Type B pancreatic cell (in vitro differentiated cells): Measurements from ENCODE around the gene PCDHGA5. TPM values are rescaled to one million over a fixed set of nuclear protein-coding genes. Genes with fewer than 3 reads are reported as not detected.
"Not testable (repeated sequence)": the region's sequence is repeated elsewhere in the genome, so short reads cannot be mapped to it uniquely, and the experiment has no call there.

ENCODE experiments used
- DNase-seq: peaks from one replicate; pipeline ENCODE4 v3.0.0; 2021; ENCODE audit warnings: mixed read lengths; ENCODE audit not compliant: unreplicated experiment; ENCODE audit errors: extremely low spot score
- H3K27ac Mint-ChIP-seq: 2 replicates; pipeline ENCODE4 v1.8.0; 2021; ENCODE audit warnings: mild to moderate bottlenecking, mixed read lengths
- H3K27me3 Mint-ChIP-seq: 2 replicates; pipeline ENCODE4 v1.8.0; 2021; ENCODE audit warnings: mixed read lengths
- H3K36me3 Mint-ChIP-seq: 2 replicates; pipeline ENCODE4 v1.8.0; 2021; ENCODE audit warnings: mixed read lengths
- H3K4me1 Mint-ChIP-seq: one replicate; pipeline ENCODE4 v1.8.0; 2021; ENCODE audit warnings: mixed read lengths; ENCODE audit not compliant: unreplicated experiment
- H3K4me3 Mint-ChIP-seq: 2 replicates; pipeline ENCODE4 v1.8.0; 2021; ENCODE audit warnings: mild to moderate bottlenecking, mixed read lengths
- H3K9me3 Mint-ChIP-seq: 2 replicates; pipeline ENCODE4 v1.8.0; 2021; ENCODE audit warnings: mixed read lengths
- total RNA-seq: library from RNA; stranded (reverse); gene quantifications from 2 replicates; pipeline ENCODE4 v1.2.1, GENCODE V29; 2021; ENCODE audit warnings: low replicate concordance
- TF ChIP-seq, protein P1 (sequence below): fragments of 200-600 bp; sonication (generic); conservative IDR thresholded peaks from 2 replicates; pipeline ENCODE4 v1.5.0; 2021; ENCODE audit warnings: antibody characterized with exemption, mild to moderate bottlenecking

PCDHGA5 gene
- total RNA-seq, 1 donor from 2014 or later: 0.39 TPM

DNA sequence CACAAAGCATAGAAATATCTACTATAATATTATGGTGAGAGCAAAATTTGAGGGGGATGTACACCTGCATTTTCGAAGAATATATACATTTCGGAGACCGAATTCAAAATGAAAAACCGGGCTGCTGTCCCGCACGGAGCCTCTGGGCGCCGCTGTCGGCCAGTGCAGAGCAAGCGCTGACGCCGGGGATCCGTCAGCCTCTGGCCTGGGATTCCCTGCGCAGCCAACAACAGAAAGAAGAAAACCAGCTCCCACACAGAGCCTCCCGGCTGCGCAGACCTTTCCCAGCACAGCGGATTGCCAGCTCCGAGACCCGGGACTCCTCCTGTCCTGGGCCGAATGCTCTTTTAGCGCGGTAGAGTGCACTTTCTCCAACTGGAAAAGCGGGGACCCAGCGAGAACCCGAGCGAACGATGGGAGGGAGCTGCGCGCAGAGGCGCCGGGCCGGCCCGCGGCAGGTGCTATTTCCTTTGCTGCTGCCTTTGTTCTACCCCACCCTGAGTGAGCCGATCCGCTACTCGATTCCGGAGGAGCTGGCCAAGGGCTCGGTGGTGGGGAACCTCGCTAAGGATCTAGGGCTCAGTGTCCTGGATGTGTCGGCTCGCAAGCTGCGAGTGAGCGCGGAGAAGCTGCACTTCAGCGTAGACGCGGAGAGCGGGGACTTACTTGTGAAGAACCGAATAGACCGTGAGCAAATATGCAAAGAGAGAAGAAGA is 44.0 kb downstream of the PCDHGA5 start, which contains the start of gene PCDHGB6:
Gene PCDHGB6 (plus strand): TSS at position 232 of the 716 bp plus-strand sequence. CDS start 182 bp downstream, at position 414.
- Mint-ChIP-seq H3K4me1 (peaks cover 11% of the 10 kb centered on the region), H3K9me3 (peaks cover 14% of the 10 kb centered on the region), H3K27ac (peak within 1 kb of the TSS; percentile 52), H3K4me3 (peak within 1 kb of the TSS; percentile 97), H3K36me3 (peaks cover 36% of the 10 kb centered on the region)
- DNase-seq: peak; percentile 88
- TF ChIP-seq, protein P1, sequence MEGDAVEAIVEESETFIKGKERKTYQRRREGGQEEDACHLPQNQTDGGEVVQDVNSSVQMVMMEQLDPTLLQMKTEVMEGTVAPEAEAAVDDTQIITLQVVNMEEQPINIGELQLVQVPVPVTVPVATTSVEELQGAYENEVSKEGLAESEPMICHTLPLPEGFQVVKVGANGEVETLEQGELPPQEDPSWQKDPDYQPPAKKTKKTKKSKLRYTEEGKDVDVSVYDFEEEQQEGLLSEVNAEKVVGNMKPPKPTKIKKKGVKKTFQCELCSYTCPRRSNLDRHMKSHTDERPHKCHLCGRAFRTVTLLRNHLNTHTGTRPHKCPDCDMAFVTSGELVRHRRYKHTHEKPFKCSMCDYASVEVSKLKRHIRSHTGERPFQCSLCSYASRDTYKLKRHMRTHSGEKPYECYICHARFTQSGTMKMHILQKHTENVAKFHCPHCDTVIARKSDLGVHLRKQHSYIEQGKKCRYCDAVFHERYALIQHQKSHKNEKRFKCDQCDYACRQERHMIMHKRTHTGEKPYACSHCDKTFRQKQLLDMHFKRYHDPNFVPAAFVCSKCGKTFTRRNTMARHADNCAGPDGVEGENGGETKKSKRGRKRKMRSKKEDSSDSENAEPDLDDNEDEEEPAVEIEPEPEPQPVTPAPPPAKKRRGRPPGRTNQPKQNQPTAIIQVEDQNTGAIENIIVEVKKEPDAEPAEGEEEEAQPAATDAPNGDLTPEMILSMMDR: peak; percentile 91
- not testable (repeated sequence) for H3K27me3 Mint-ChIP-seq

DNA sequence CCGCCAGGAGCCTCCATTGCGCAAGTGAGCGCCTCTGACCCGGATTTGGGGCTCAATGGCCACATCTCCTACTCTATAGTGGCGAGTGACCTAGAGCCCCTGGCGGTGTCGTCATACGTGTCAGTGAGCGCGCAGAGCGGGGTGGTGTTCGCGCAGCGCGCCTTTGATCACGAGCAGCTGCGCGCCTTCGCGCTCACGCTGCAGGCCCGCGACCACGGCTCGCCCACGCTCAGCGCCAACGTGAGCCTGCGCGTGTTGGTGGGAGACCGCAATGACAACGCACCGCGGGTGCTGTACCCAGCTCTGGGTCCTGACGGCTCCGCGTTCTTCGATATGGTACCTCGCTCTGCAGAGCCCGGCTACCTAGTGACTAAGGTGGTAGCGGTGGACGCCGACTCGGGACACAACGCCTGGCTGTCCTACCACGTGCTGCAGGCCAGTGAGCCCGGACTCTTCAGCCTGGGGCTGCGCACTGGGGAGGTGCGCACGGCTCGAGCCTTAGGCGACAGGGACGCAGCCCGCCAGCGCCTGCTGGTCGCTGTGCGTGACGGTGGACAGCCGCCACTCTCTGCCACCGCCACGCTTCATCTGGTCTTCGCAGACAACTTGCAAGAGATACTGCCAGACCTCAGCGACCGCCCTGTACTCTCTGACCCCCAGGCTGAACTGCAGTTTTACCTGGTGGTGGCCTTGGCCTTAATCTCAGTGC is 45.8 kb downstream of the PCDHGA5 start:
- H3K36me3 Mint-ChIP-seq: peaks cover 50% of the 10 kb centered on the region

GRCh38 chr5:141411575-141411974 is 47.6 kb downstream of the PCDHGA5 start:
- no peak for DNase-seq
- H3K27ac Mint-ChIP-seq: no peak overlapping the region
- peaks cover 24% of the 10 kb centered on the region for H3K9me3 Mint-ChIP-seq

More for the DNA sequence above, 45.8 kb downstream of the PCDHGA5 start:
- DNase-seq: peak; percentile 62
- Mint-ChIP-seq H3K4me3 (peak overlapping the region; percentile 97), H3K4me1 (peaks cover 15% of the 10 kb centered on the region), H3K9me3 (peaks cover 24% of the 10 kb centered on the region), H3K27me3 (peaks cover 2% of the 10 kb centered on the region), H3K27ac (no peak overlapping the region)
- TF ChIP-seq, protein P1: no peak

DNA sequence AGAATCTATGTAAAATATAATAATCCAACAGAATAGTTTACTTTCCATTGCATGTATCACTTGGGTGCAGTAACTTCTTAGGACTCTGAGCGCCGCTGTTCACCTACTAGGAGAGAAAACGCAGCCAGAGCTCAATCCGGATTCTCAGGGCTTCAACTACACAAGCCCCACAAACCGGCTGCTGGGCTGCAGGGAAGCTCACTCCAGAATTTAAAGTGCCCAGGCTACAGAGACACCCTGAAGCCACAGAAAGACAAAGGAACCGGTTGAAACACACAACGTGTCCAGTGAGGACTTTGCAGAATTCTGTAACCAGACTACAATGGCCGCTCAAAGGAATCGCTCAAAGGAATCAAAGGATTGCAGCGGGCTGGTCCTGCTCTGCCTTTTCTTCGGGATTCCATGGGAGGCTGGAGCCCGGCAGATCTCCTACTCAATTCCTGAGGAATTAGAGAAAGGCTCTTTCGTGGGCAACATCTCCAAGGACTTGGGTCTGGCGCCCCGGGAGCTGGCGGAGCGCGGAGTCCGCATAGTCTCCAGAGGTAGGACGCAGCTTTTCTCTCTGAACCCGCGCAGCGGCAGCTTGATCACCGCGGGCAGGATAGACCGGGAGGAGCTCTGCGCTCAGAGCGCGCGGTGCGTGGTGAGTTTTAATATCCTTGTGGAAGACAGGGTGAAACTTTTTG is 49.0 kb downstream of the PCDHGA5 start, which contains the start of gene PCDHGA10:
Gene PCDHGA10 (plus strand): TSS at position 134 of the 686 bp plus-strand sequence. CDS start 189 bp downstream, at position 323.
- DNase-seq: peak; percentile 67
- Mint-ChIP-seq H3K9me3 (peaks cover 27% of the 10 kb centered on the region), H3K27ac (peak within 1 kb of the TSS; percentile 90), H3K27me3 (peaks cover 4% of the 10 kb centered on the region), H3K4me3 (peak within 1 kb of the TSS; percentile 95), H3K4me1 (peaks cover 15% of the 10 kb centered on the region), H3K36me3 (peaks cover 61% of the 10 kb centered on the region)
- TF ChIP-seq, protein P1: peak; percentile 79

More at GRCh38 chr5:141411575-141411974, 47.6 kb downstream of the PCDHGA5 start:
- H3K36me3 Mint-ChIP-seq: peaks cover 58% of the 10 kb centered on the region
- peaks cover 15% of the 10 kb centered on the region for H3K4me1 Mint-ChIP-seq
- TF ChIP-seq, protein P1: no peak
- peak overlapping the region; percentile 77 for H3K4me3 Mint-ChIP-seq
- peaks cover 2% of the 10 kb centered on the region for H3K27me3 Mint-ChIP-seq

DNA sequence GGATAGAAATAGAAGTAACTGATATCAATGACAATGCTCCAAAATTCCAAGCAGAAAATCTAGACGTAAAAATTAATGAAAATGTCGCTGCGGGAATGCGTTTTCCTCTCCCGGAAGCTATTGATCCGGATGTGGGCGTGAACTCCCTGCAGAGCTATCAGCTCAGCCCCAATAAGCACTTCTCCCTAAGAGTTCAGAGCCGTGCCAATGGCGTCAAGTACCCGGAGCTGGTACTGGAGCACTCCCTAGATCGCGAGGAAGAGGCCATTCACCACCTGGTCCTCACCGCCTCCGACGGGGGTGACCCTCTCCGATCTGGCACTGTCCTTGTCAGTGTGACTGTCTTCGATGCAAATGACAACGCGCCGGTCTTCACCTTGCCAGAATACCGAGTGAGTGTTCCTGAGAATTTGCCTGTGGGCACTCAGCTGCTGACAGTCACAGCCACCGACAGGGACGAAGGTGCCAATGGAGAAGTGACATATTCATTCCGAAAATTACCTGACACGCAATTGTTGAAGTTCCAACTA is 49.6 kb downstream of the PCDHGA5 start:
- Mint-ChIP-seq H3K9me3 (peaks cover 28% of the 10 kb centered on the region), H3K4me3 (peak overlapping the region; percentile 95), H3K4me1 (peaks cover 12% of the 10 kb centered on the region), H3K36me3 (peaks cover 63% of the 10 kb centered on the region), H3K27ac (peak overlapping the region; percentile 90), H3K27me3 (peaks cover 2% of the 10 kb centered on the region)
- no peak for DNase-seq
- TF ChIP-seq, protein P1: no peak

- peak overlapping the region; percentile 13 for H3K27ac Mint-ChIP-seq
- peaks cover 12% of the 10 kb centered on the region for H3K4me1 Mint-ChIP-seq
- not testable (repeated sequence) for H3K27me3 Mint-ChIP-seq, DNase-seq
- peaks cover 27% of the 10 kb centered on the region for H3K9me3 Mint-ChIP-seq
- H3K36me3 Mint-ChIP-seq: peaks cover 62% of the 10 kb centered on the region
- peak overlapping the region; percentile 26 for H3K4me3 Mint-ChIP-seq
Measured at GRCh38 chr5:141414548-141415274, 50.7 kb downstream of the PCDHGA5 start.

DNA sequence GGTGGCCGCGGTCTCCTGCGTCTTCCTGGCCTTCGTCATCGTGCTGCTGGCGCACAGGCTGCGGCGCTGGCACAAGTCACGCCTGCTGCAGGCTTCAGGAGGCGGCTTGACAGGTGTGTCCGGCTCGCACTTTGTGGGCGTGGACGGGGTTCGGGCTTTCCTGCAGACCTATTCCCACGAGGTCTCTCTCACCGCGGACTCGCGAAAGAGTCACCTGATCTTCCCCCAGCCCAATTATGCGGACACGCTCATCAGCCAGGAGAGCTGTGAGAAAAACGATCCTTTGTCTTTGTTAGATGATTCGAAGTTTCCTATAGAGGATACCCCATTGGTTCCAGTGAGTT is 51.3 kb downstream of the PCDHGA5 start:
- Mint-ChIP-seq H3K36me3 (peaks cover 63% of the 10 kb centered on the region), H3K4me1 (peaks cover 10% of the 10 kb centered on the region), H3K9me3 (peaks cover 25% of the 10 kb centered on the region)
- not testable (repeated sequence) for H3K4me3 Mint-ChIP-seq, H3K27ac Mint-ChIP-seq, H3K27me3 Mint-ChIP-seq, DNase-seq
